Measurements from ENCODE around the gene RELA.

DNA sequence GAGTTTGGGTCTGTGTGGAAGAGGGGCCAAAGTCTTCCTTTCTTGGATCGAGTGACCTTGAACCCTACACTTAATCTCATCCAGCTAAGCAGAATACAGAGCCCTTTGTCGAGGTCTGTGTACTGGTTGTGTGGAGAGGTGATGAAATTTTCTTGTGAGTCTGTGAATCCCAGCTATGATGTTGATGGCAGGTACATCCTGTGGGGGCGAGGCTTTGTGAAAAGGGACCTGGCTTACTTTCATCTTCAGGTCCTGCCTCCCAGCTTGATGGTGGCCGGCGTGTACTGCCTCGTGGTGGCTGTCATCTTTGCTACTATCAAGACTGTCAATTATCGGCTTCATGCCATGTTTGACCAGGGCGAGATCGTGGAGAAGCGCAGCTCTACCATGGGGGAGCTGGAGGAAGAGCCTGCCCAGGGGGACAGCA, 46.1 kb downstream of the RELA start:
- TF ChIP-seq, protein P1, sequence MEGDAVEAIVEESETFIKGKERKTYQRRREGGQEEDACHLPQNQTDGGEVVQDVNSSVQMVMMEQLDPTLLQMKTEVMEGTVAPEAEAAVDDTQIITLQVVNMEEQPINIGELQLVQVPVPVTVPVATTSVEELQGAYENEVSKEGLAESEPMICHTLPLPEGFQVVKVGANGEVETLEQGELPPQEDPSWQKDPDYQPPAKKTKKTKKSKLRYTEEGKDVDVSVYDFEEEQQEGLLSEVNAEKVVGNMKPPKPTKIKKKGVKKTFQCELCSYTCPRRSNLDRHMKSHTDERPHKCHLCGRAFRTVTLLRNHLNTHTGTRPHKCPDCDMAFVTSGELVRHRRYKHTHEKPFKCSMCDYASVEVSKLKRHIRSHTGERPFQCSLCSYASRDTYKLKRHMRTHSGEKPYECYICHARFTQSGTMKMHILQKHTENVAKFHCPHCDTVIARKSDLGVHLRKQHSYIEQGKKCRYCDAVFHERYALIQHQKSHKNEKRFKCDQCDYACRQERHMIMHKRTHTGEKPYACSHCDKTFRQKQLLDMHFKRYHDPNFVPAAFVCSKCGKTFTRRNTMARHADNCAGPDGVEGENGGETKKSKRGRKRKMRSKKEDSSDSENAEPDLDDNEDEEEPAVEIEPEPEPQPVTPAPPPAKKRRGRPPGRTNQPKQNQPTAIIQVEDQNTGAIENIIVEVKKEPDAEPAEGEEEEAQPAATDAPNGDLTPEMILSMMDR (conservative IDR thresholded peaks at IDR 0.05; ENCODE audit: low read depth, low read length): no peak
- TF ChIP-seq EZH2 (IDR thresholded peaks at IDR 0.05; ENCODE audit: borderline replicate concordance, low read depth, low read length, poor library complexity, severe bottlenecking): no peak
